GM21619 (cell line): ENCODE measurements around the gene EXOSC9.

Experiments
- ATAC-seq: cut with Tn5 transposase; IDR thresholded peaks from one replicate; pipeline ENCODE4 v1.9.1; 2021; ENCODE audit not compliant: unreplicated experiment

The EXOSC9 gene

GRCh38 chr4:121788896-121789295 lies 12.2 kb upstream of the EXOSC9 start:
- ATAC-seq: peak; percentile 97

- no peak for ATAC-seq
Observed at GRCh38 chr4:121789455-121789854, 11.7 kb upstream of the EXOSC9 start.

- ATAC-seq: no peak
Observed at GRCh38 chr4:121789960-121790829, 10.9 kb upstream of the EXOSC9 start.

GRCh38 chr4:121790976-121791375 lies 10.1 kb upstream of the EXOSC9 start:
- no peak for ATAC-seq

- no peak for ATAC-seq
Observed at GRCh38 chr4:121791481-121791880, 9.6 kb upstream of the EXOSC9 start.

GRCh38 chr4:121792966-121793365 lies 8.2 kb upstream of the EXOSC9 start:
- no peak for ATAC-seq

- ATAC-seq: no peak
Observed at GRCh38 chr4:121794505-121795188, 6.5 kb upstream of the EXOSC9 start.

- no peak for ATAC-seq
Observed at GRCh38 chr4:121796283-121796682, 4.8 kb upstream of the EXOSC9 start.

GRCh38 chr4:121799208-121799823 lies 1.8 kb upstream of the EXOSC9 start:
- ATAC-seq: no peak

GRCh38 chr4:121799867-121800501 lies 1.1 kb upstream of the EXOSC9 start:
- ATAC-seq: no peak

GRCh38 chr4:121800638-121800960 lies 524 bp upstream of the EXOSC9 start:
- ATAC-seq: peak; percentile 24

GRCh38 chr4:121801715-121802075 lies 572 bp downstream of the EXOSC9 start:
- ATAC-seq: no peak

GRCh38 chr4:121806411-121806810 lies 5.3 kb downstream of the EXOSC9 start:
- ATAC-seq: no peak

GRCh38 chr4:121811122-121811521 lies 10.0 kb downstream of the EXOSC9 start:
- ATAC-seq: no peak

- no peak for ATAC-seq
Observed at GRCh38 chr4:121814756-121815155, 13.6 kb downstream of the EXOSC9 start.

GRCh38 chr4:121817006-121817405 lies 15.9 kb downstream of the EXOSC9 start:
- no peak for ATAC-seq

GRCh38 chr4:121817701-121818100 lies 16.6 kb downstream of the EXOSC9 start:
- ATAC-seq: no peak

- ATAC-seq: no peak
Observed at GRCh38 chr4:121818215-121818614, 17.1 kb downstream of the EXOSC9 start.

- no peak for ATAC-seq
Observed at GRCh38 chr4:121819216-121819965, 18.3 kb downstream of the EXOSC9 start.

- ATAC-seq: no peak
Observed at GRCh38 chr4:121822047-121822446, 20.9 kb downstream of the EXOSC9 start.
